Effector memory CD8-positive, alpha-beta T cell (primary cell): ENCODE results near the gene GARNL3.

Experiments
- ATAC-seq: fragments of 150-1000 bp; cut with Tn5 transposase; replicated peaks from 2 replicates; pipeline ENCODE4 v1.10.0; 2021; ENCODE audit warnings: mild to moderate bottlenecking, moderate library complexity
- DNase-seq, 3 experiments: peaks; one replicate each; pipeline ENCODE4 v3.0.0; 2021
- H3K27ac Mint-ChIP-seq, 2 donors: one replicate each; pipeline ENCODE4 v1.8.0; 2022; ENCODE audit warnings: mild to moderate bottlenecking in 2 of 2, mixed read lengths in 2 of 2, moderate library complexity in 2 of 2
- H3K27me3 Mint-ChIP-seq, 2 donors: one replicate each; pipeline ENCODE4 v1.8.0; 2022; ENCODE audit warnings: mixed read lengths in 2 of 2
- H3K36me3 Mint-ChIP-seq: one replicate; pipeline ENCODE4 v1.8.0; 2022; ENCODE audit warnings: mild to moderate bottlenecking, moderate library complexity, mixed read lengths; ENCODE audit not compliant: insufficient read depth
- H3K4me1 Mint-ChIP-seq, 2 donors: one replicate each; pipeline ENCODE4 v1.8.0; 2022; ENCODE audit warnings: low read depth in 2 of 2, mixed read lengths in 2 of 2
- H3K4me3 Mint-ChIP-seq, 2 donors: one replicate each; pipeline ENCODE4 v1.8.0; 2022; ENCODE audit warnings: mild to moderate bottlenecking in 2 of 2, mixed read lengths in 2 of 2, moderate library complexity in 2 of 2
- H3K9me3 Mint-ChIP-seq, 2 donors: one replicate each; pipeline ENCODE4 v1.8.0; 2022; ENCODE audit warnings: mixed read lengths in 2 of 2

The GARNL3 gene

GRCh38 chr9:127361561-127361960, 97.0 kb downstream of the GARNL3 start:
- H3K4me1 Mint-ChIP-seq, result peaks cover 4 to 5% of the 10 kb centered on the region in 2 donors
- peaks cover 2% of the 10 kb centered on the region for H3K36me3 Mint-ChIP-seq
- no peaks in the 10 kb centered on the region for H3K27me3 Mint-ChIP-seq
- H3K4me3 Mint-ChIP-seq, result no peak overlapping the region
- DNase-seq, result no peak
- ATAC-seq, result peak; percentile 62
- peak overlapping the region in 1 of 2 donors; percentile 26 for H3K27ac Mint-ChIP-seq
- no peaks in the 10 kb centered on the region for H3K9me3 Mint-ChIP-seq

DNA sequence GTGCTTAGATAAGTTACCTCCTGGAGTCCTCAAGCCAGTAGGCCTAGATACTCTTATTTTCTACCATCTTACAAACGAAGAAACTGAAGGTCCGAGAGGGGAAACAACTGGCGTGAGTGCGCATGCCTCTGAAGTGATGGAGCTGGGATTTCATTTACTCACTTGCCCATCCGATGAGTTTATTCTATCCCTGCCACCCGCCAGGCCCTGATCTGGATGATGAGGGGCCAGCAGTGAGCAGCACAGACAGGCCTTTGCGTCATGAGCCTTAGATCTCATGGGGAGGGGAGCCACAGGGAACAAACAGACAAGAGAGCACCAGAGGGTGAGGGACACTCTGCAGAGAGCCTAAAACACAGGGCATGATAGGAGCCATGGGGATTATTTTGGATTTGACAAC, 98.3 kb downstream of the GARNL3 start:
- DNase-seq (no peak), ATAC-seq (no peak)
- no peaks in the 10 kb centered on the region for H3K9me3 Mint-ChIP-seq
- H3K27me3 Mint-ChIP-seq, result no peaks in the 10 kb centered on the region
- no peak overlapping the region for H3K27ac Mint-ChIP-seq
- H3K4me3 Mint-ChIP-seq, result no peak overlapping the region
- no peaks in the 10 kb centered on the region for H3K36me3 Mint-ChIP-seq
- peaks cover 4 to 5% of the 10 kb centered on the region in 2 donors for H3K4me1 Mint-ChIP-seq

GRCh38 chr9:127365461-127365860, 100.9 kb downstream of the GARNL3 start:
- ATAC-seq (no peak), DNase-seq (no peak)
- H3K9me3 Mint-ChIP-seq, result no peaks in the 10 kb centered on the region
- H3K4me3 Mint-ChIP-seq, result no peak overlapping the region
- no peak overlapping the region for H3K27ac Mint-ChIP-seq
- H3K4me1 Mint-ChIP-seq, result peaks cover 3 to 5% of the 10 kb centered on the region in 2 donors
- peaks cover 18 to 20% of the 10 kb centered on the region in 2 donors for H3K27me3 Mint-ChIP-seq
- H3K36me3 Mint-ChIP-seq, result no peaks in the 10 kb centered on the region

GRCh38 chr9:127366594-127366993, 102.0 kb downstream of the GARNL3 start:
- H3K9me3 Mint-ChIP-seq, result no peaks in the 10 kb centered on the region
- DNase-seq (no peak), ATAC-seq (no peak)
- peaks cover 26 to 32% of the 10 kb centered on the region in 2 donors for H3K27me3 Mint-ChIP-seq
- H3K4me1 Mint-ChIP-seq, result peaks cover under 1% of the 10 kb centered on the region in 2 donors
- H3K27ac Mint-ChIP-seq, result no peak overlapping the region
- no peaks in the 10 kb centered on the region for H3K36me3 Mint-ChIP-seq
- no peak overlapping the region for H3K4me3 Mint-ChIP-seq

DNA sequence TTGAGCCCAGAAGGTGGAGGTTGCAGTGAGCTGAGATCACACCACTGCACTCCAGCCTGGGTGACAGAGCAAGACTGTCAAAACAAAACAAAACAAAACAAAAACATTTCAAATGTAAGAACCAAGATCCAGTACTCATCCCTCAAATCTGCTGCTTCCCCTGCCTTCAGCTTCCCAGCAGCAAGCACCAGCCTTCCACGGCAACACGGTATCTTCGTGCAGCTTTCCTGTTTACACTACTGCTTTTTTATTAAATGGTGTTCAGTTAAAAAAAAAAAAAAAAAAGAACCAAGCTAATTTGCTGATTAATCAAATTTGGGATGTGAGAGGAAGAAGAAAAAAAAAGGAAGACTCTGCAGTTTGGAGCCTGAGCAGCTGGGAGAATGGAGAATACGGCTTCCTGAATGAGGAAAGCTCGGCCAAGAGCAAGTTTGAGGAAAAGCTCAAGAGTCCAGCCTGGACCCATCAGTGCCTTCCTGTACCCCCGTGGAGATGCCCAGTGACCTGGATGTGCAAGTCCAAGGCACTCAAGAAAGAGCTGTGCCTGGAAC, 104.4 kb downstream of the GARNL3 start:
- Mint-ChIP-seq H3K9me3 (no peaks in the 10 kb centered on the region), H3K27ac (no peak overlapping the region), H3K36me3 (no peaks in the 10 kb centered on the region), H3K4me1 (no peaks in the 10 kb centered on the region), H3K4me3 (no peak overlapping the region), H3K27me3 (peaks cover 34 to 45% of the 10 kb centered on the region in 2 donors)
- DNase-seq (no peak), ATAC-seq (no peak)

DNA sequence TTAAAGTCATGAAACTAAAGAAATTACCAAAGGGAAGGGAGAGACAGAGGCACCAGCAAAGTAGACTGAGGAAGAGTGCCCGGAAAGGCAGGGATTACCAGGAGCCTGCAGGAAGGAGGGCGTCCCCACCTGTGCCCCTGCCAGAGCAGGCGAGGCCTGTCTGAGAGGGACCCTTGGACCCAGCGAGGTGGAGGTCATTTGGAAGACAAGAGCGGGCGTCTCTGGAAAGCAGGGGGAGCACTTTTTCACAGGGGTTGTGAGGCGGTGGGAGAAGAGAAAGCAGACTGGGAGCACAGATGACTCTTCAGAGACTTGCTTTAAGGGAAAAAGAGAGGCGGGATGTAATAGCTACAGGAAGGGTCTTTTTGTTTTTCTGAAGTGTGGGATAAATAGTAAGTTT, 104.9 kb downstream of the GARNL3 start:
- H3K9me3 Mint-ChIP-seq, result no peaks in the 10 kb centered on the region
- no peak for ATAC-seq
- no peak overlapping the region for H3K27ac Mint-ChIP-seq
- H3K27me3 Mint-ChIP-seq, result peaks cover 37 to 50% of the 10 kb centered on the region in 2 donors
- no peak overlapping the region for H3K4me3 Mint-ChIP-seq
- H3K36me3 Mint-ChIP-seq, result no peaks in the 10 kb centered on the region
- DNase-seq, result no peak
- no peaks in the 10 kb centered on the region for H3K4me1 Mint-ChIP-seq

- ATAC-seq, result no peak
- H3K4me3 Mint-ChIP-seq, result no peak overlapping the region
- no peak for DNase-seq
- no peaks in the 10 kb centered on the region for H3K9me3 Mint-ChIP-seq
- no peaks in the 10 kb centered on the region for H3K4me1 Mint-ChIP-seq
- no peak overlapping the region for H3K27ac Mint-ChIP-seq
- H3K27me3 Mint-ChIP-seq, result peaks cover 41 to 55% of the 10 kb centered on the region in 2 donors
- H3K36me3 Mint-ChIP-seq, result no peaks in the 10 kb centered on the region
Measured at GRCh38 chr9:127370147-127370579, 105.6 kb downstream of the GARNL3 start.

GRCh38 chr9:127370672-127371648, 106.4 kb downstream of the GARNL3 start:
- H3K27me3 Mint-ChIP-seq, result peaks cover 41 to 60% of the 10 kb centered on the region in 2 donors
- no peak overlapping the region for H3K4me3 Mint-ChIP-seq
- no peak for DNase-seq
- no peaks in the 10 kb centered on the region for H3K36me3 Mint-ChIP-seq
- ATAC-seq, result no peak
- no peak overlapping the region for H3K27ac Mint-ChIP-seq
- H3K4me1 Mint-ChIP-seq, result no peaks in the 10 kb centered on the region
- no peaks in the 10 kb centered on the region for H3K9me3 Mint-ChIP-seq

DNA sequence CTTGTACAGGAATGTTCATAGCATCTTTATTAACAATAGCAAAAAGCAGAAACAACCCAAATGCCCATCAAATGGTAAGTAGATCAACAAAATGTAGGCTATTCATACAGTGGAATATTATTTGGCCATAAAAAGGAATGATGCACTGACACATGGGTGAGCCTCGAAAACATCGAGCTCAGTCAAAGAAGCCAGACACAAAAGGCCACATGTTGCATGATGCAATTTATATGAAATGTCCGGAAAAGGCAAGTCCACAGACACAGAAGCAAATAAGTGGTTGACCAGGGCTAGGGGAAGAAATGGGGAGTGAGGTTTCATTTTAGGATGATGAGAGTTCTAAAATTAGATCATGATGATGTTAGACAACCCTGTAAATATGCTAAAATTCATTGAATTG, 115.9 kb downstream of the GARNL3 start:
- ATAC-seq (no peak), DNase-seq (no peak)
- Mint-ChIP-seq H3K36me3 (no peaks in the 10 kb centered on the region), H3K9me3 (no peaks in the 10 kb centered on the region), H3K27ac (no peak overlapping the region), H3K4me3 (no peak overlapping the region), H3K27me3 (peaks cover 40 to 64% of the 10 kb centered on the region in 2 donors), H3K4me1 (peaks cover 4 to 5% of the 10 kb centered on the region in 2 donors)

GRCh38 chr9:127382541-127382940, 118.0 kb downstream of the GARNL3 start:
- ATAC-seq, result no peak
- Mint-ChIP-seq H3K27me3 (peaks cover 55 to 69% of the 10 kb centered on the region in 2 donors), H3K9me3 (no peaks in the 10 kb centered on the region), H3K4me1 (peaks cover 5 to 9% of the 10 kb centered on the region in 2 donors), H3K36me3 (peaks cover 3% of the 10 kb centered on the region), H3K27ac (no peak overlapping the region), H3K4me3 (no peak overlapping the region)
- DNase-seq, result no peak

GRCh38 chr9:127384016-127384730, 119.6 kb downstream of the GARNL3 start:
- H3K4me1 Mint-ChIP-seq, result peaks cover 19 to 24% of the 10 kb centered on the region in 2 donors
- no peak for DNase-seq
- no peak for ATAC-seq
- peaks cover 55 to 74% of the 10 kb centered on the region in 2 donors for H3K27me3 Mint-ChIP-seq
- no peaks in the 10 kb centered on the region for H3K9me3 Mint-ChIP-seq
- no peak overlapping the region for H3K4me3 Mint-ChIP-seq
- no peak overlapping the region for H3K27ac Mint-ChIP-seq
- peaks cover 11% of the 10 kb centered on the region for H3K36me3 Mint-ChIP-seq

GRCh38 chr9:127384901-127385300, 120.3 kb downstream of the GARNL3 start:
- Mint-ChIP-seq H3K27ac (no peak overlapping the region), H3K36me3 (peaks cover 11% of the 10 kb centered on the region), H3K4me3 (no peak overlapping the region), H3K27me3 (peaks cover 55 to 74% of the 10 kb centered on the region in 2 donors), H3K4me1 (peaks cover 22 to 24% of the 10 kb centered on the region in 2 donors), H3K9me3 (no peaks in the 10 kb centered on the region)
- ATAC-seq (no peak), DNase-seq (no peak)

GRCh38 chr9:127386249-127386648, 121.7 kb downstream of the GARNL3 start:
- Mint-ChIP-seq H3K4me1 (peaks cover 22 to 24% of the 10 kb centered on the region in 2 donors), H3K27me3 (peaks cover 56 to 64% of the 10 kb centered on the region in 2 donors), H3K9me3 (no peaks in the 10 kb centered on the region), H3K27ac (no peak overlapping the region), H3K4me3 (no peak overlapping the region), H3K36me3 (peaks cover 11% of the 10 kb centered on the region)
- DNase-seq, result no peak
- ATAC-seq, result no peak
